Neural cell (in vitro differentiated cells): Measurements from ENCODE around the gene FUNDC2.
"Not testable (repeated sequence)": the region's sequence is repeated elsewhere in the genome, so short reads cannot be mapped to it uniquely, and the experiment has no call there.

ENCODE experiments used
- CTCF ChIP-seq: fragments of 450-650 bp; IDR thresholded peaks from 2 replicates; pipeline ENCODE4 v1.5.1; 2014; ENCODE audit warnings: antibody characterized with exemption, mild to moderate bottlenecking, moderate library complexity; ENCODE audit not compliant: poor library complexity, severe bottlenecking
- EP300 ChIP-seq: fragments of 450-650 bp; conservative IDR thresholded peaks from 2 replicates; pipeline ENCODE4 v1.6.1; 2014; ENCODE audit warnings: antibody characterized with exemption, mild to moderate bottlenecking, moderate library complexity; ENCODE audit not compliant: poor library complexity, severe bottlenecking
- EZH2 ChIP-seq: fragments of 200-600, 300-800 bp; shearing (Covaris generic), sonication (generic); IDR thresholded peaks from 2 replicates; pipeline ENCODE4 v1.6.1; 2014; ENCODE audit warnings: antibody characterized with exemption, low read length, borderline replicate concordance, mild to moderate bottlenecking; ENCODE audit not compliant: insufficient read depth, poor library complexity, severe bottlenecking
- MXI1 ChIP-seq: fragments of 450-650 bp; conservative IDR thresholded peaks from 2 replicates; pipeline ENCODE4 v1.6.1; 2014; ENCODE audit warnings: antibody characterized with exemption, mild to moderate bottlenecking; ENCODE audit not compliant: poor library complexity, severe bottlenecking
- POLR2AphosphoS5 ChIP-seq: IDR thresholded peaks from 2 replicates; pipeline ENCODE4 v1.6.1; 2012
- RAD21 ChIP-seq: fragments of 450-650 bp; conservative IDR thresholded peaks from 2 replicates; pipeline ENCODE4 v1.6.1; 2014; ENCODE audit warnings: antibody characterized with exemption, mild to moderate bottlenecking, moderate library complexity
- TAF1 ChIP-seq: IDR thresholded peaks from 2 replicates; pipeline ENCODE4 v1.6.1; 2012; ENCODE audit warnings: low read depth
- TF ChIP-seq, protein P1 (sequence below): IDR thresholded peaks from 2 replicates; pipeline ENCODE4 v1.6.1; 2012; ENCODE audit warnings: borderline replicate concordance

GRCh38 chrX:155006913-155007671 is 19.6 kb upstream of the FUNDC2 start:
- not testable (repeated sequence) for TF ChIP-seq RAD21, EZH2, EP300, CTCF, POLR2AphosphoS5, TAF1, MXI1
- TF ChIP-seq, protein P1, sequence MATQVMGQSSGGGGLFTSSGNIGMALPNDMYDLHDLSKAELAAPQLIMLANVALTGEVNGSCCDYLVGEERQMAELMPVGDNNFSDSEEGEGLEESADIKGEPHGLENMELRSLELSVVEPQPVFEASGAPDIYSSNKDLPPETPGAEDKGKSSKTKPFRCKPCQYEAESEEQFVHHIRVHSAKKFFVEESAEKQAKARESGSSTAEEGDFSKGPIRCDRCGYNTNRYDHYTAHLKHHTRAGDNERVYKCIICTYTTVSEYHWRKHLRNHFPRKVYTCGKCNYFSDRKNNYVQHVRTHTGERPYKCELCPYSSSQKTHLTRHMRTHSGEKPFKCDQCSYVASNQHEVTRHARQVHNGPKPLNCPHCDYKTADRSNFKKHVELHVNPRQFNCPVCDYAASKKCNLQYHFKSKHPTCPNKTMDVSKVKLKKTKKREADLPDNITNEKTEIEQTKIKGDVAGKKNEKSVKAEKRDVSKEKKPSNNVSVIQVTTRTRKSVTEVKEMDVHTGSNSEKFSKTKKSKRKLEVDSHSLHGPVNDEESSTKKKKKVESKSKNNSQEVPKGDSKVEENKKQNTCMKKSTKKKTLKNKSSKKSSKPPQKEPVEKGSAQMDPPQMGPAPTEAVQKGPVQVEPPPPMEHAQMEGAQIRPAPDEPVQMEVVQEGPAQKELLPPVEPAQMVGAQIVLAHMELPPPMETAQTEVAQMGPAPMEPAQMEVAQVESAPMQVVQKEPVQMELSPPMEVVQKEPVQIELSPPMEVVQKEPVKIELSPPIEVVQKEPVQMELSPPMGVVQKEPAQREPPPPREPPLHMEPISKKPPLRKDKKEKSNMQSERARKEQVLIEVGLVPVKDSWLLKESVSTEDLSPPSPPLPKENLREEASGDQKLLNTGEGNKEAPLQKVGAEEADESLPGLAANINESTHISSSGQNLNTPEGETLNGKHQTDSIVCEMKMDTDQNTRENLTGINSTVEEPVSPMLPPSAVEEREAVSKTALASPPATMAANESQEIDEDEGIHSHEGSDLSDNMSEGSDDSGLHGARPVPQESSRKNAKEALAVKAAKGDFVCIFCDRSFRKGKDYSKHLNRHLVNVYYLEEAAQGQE = not testable (repeated sequence)
